Pancreas (tissue), 10 donors: ENCODE data around the gene PCDH1. TPM values are rescaled to one million over a fixed set of nuclear protein-coding genes. Genes with fewer than 3 reads are reported as not detected.

ENCODE experiments used
- ATAC-seq, 4 donors: fragments of 200-7000 bp; cut with Tn5 transposase; one replicate each; pipeline versions ENCODE4 v1.8.0 to v1.9.1; 2020; ENCODE audit warnings: mild to moderate bottlenecking in 4 of 4, moderate library complexity in 4 of 4
- DNase-seq, 6 donors: peaks; one replicate each; pipeline ENCODE4 v3.0.0-alpha.2; 2020
- FAIRE-seq: peaks from 2 replicates; lab custom pipeline; 2012; peaks lifted over from hg19 to GRCh38; lab: Jason Lieb, UNC
- H3K27ac ChIP-seq, 4 donors: fragments of 200-600 bp; sonication (generic); 1 replicate in 3 of 4; 2 replicates in 1 of 4; pipeline versions ENCODE4 v1.5.0 to v1.8.0; 2020
- H3K27me3 ChIP-seq, 4 donors: fragments of 200-600 bp; one replicate each; pipeline ENCODE4 v1.8.0; 2021
- H3K36me3 ChIP-seq, 3 donors: fragments of 200-600 bp; sonication (generic) in 1 of 3; one replicate each; pipeline versions ENCODE4 v1.5.0 to v1.8.0; 2020 to 2021
- H3K4me1 ChIP-seq, 3 donors: fragments of 200-600 bp; one replicate each; pipeline ENCODE4 v1.8.0; 2021
- H3K4me3 ChIP-seq, 4 donors: fragments of 200-600 bp; sonication (generic) in 2 of 4; one replicate each; pipeline versions ENCODE4 v1.5.0 to v1.8.0; 2020 to 2021
- H3K9me3 ChIP-seq, 4 donors: fragments of 200-600 bp; one replicate each; pipeline ENCODE4 v1.8.0; 2021
- WGBS, 2 donors: extraction: QIAGEN DNeasy Blood & Tissue Kit; methylation state at CpG; one replicate each; pipeline ENCODE4 v1.1.7; 2013; 5-methylcytosine and 5-hydroxymethylcytosine counted together
- intact Hi-C, 3 donors: fragments of 100-400 bp; cut with DNase I; formaldehyde crosslinking; loops; one replicate each; pipeline versions ENCODE4 v1.11.1 to v1.14.2; 2022
- polyA plus RNA-seq, 2 donors: library from polyadenylated mRNA; stranded (reverse); fragments of 200-250 nt; gene quantifications; one replicate each; pipeline ENCODE4 v1.2.3, GENCODE V29; 2013
- total RNA-seq, 6 donors: library from RNA; stranded (reverse); fragmentation: NEBNext Ultra II Directional in 4 of 6; extraction: Animal tissue kit (Norgen Biotek cat#: 25700) in 4 of 6; gene quantifications; one replicate each; pipeline versions ENCODE4 v1.2.1 to v1.2.4, GENCODE V29; 2021 to 2023
- TF ChIP-seq, protein P1 (sequence below), 4 donors: fragments of 200-600 bp; sonication (generic) in 3 of 4; IDR thresholded peaks; one replicate each; pipeline versions ENCODE4 v1.5.0 to v1.8.0; 2021; ENCODE audit warnings: antibody characterized with exemption in 4 of 4
- donor health status: healthy with polysubstance abuse.
- donor health status: DM: no; HTN: no; CAD: no; lungs with moderate emphysema.
- donor health status: DM: no; HTN: no; CAD: no.
- donor health status: control.
- donor health status: control.
- donor health status: Bipolar disorder and iron deficiency.
- donor health status: DM: yes; HTN: yes; CAD: no.
- donor health status: DM: no; HTN: no; CAD: no.
- donor health status: DM: no; HTN: no; CAD: no.
- donor health status: DM: yes; HTN: yes; CAD: no.

The PCDH1 gene
- total and polyA plus RNA-seq, 8 donors, result 6.8 to 30.7 (median 13.4) TPM

- H3K4me3 ChIP-seq, result no peak overlapping the region
- intact Hi-C loops, result no loop called here
These were observed 60.6 kb downstream of the PCDH1 start for GRCh38 chr5:141817631-141818030.

GRCh38 chr5:141816598-141817399 lies 61.4 kb downstream of the PCDH1 start:
- no peak for FAIRE-seq
- no peaks in the 10 kb centered on the region for H3K9me3 ChIP-seq

More at GRCh38 chr5:141817631-141818030, 60.6 kb downstream of the PCDH1 start:
- no peak for FAIRE-seq
- no peak for DNase-seq
- no peaks in the 10 kb centered on the region for H3K9me3 ChIP-seq
- H3K27ac ChIP-seq, result no peak overlapping the region
- H3K4me1 ChIP-seq, result no peaks in the 10 kb centered on the region
- TF ChIP-seq, protein P1, sequence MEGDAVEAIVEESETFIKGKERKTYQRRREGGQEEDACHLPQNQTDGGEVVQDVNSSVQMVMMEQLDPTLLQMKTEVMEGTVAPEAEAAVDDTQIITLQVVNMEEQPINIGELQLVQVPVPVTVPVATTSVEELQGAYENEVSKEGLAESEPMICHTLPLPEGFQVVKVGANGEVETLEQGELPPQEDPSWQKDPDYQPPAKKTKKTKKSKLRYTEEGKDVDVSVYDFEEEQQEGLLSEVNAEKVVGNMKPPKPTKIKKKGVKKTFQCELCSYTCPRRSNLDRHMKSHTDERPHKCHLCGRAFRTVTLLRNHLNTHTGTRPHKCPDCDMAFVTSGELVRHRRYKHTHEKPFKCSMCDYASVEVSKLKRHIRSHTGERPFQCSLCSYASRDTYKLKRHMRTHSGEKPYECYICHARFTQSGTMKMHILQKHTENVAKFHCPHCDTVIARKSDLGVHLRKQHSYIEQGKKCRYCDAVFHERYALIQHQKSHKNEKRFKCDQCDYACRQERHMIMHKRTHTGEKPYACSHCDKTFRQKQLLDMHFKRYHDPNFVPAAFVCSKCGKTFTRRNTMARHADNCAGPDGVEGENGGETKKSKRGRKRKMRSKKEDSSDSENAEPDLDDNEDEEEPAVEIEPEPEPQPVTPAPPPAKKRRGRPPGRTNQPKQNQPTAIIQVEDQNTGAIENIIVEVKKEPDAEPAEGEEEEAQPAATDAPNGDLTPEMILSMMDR (IDR thresholded peaks at IDR 0.05), result no peak
- 82 to 83% methylated on average over 6 of the region's 6 CpGs for WGBS, 2 donors
- ATAC-seq, result no peak
- H3K27me3 ChIP-seq, result no peaks in the 10 kb centered on the region
- H3K36me3 ChIP-seq, result no peaks in the 10 kb centered on the region

DNA sequence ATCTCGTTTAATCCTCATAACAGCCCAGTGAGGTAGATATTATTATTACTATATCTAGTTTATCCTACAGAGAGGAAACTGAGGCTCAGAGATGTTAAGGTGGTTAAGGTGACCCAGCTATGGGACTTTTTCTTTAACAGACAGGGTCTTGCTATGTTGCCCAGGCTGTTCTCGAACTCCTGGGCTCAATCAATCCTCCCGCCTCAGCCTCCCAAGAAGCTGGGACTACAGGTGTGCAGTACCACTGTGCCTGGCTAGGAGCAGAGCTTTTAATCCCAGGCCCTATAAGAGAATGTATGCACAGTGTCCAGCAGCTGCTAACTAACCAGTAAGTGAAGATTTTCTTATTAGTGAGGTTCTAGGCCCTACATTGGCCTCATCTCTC lies 62.4 kb downstream of the PCDH1 start:
- Histone ChIP-seq H3K27me3 (no peaks in the 10 kb centered on the region), H3K27ac (no peak overlapping the region), H3K9me3 (no peaks in the 10 kb centered on the region), H3K4me1 (no peaks in the 10 kb centered on the region), H3K4me3 (no peak overlapping the region), H3K36me3 (no peaks in the 10 kb centered on the region)
- FAIRE-seq (no peak), DNase-seq (no peak), ATAC-seq (no peak)
- intact Hi-C loops, result no loop called here
- 74 to 83% methylated on average over 3 of the region's 3 CpGs for WGBS, 2 donors
- TF ChIP-seq, protein P1 (IDR thresholded peaks at IDR 0.05), result no peak

More at GRCh38 chr5:141816598-141817399, 61.4 kb downstream of the PCDH1 start:
- WGBS, 2 donors, result 41 to 57% methylated on average over 11 of the region's 11 CpGs
- Histone ChIP-seq H3K4me1 (no peaks in the 10 kb centered on the region), H3K27ac (no peak overlapping the region), H3K36me3 (no peaks in the 10 kb centered on the region), H3K27me3 (no peaks in the 10 kb centered on the region), H3K4me3 (no peak overlapping the region)
- TF ChIP-seq, protein P1 (IDR thresholded peaks at IDR 0.05), result no peak
- intact Hi-C loops, result no loop called here
- no peak for ATAC-seq
- DNase-seq, result no peak

DNA sequence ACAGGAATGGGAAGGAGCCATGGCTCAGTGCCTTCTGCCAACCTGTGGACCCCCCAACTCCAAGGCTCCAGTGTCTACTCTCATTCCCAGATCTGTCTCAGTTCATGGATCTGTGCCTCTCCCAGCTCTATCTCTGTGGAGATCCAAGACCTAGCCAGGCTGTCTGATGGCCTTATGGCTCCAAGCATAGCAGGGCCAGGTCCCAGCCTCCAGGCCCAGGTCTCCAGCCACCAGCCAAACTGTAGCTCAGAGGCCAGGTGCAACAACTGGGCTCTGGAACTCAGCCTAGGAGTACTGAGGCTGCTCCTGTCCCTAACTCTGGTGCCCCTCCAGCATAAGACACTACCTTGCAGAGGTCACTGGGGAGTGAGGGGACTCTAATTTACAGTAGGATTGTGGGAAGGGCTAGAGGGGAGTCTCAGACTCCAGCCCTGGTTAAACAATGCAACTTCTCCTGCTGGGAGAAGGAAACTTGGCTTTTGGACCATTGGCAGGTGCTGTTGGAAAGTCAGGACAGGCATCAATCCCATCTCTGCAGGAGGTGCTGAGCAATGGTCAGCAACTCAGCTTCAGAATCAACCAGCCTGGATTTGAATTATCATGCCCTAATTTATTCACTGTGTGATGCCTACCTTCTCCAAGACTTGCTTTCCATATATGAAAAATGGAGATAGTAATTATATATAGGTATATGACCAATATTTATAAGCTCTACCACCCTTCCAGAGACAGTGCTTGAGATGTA lies 63.0 kb downstream of the PCDH1 start:
- intact Hi-C loops, result no loop called here
- TF ChIP-seq, protein P1 (IDR thresholded peaks at IDR 0.05), result no peak
- no peaks in the 10 kb centered on the region for H3K9me3 ChIP-seq
- no peak for DNase-seq
- ATAC-seq, result no peak
- no peaks in the 10 kb centered on the region for H3K36me3 ChIP-seq
- H3K4me1 ChIP-seq, result no peaks in the 10 kb centered on the region
- no peak overlapping the region for H3K27ac ChIP-seq
- FAIRE-seq, result no peak
- H3K27me3 ChIP-seq, result no peaks in the 10 kb centered on the region
- H3K4me3 ChIP-seq, result no peak overlapping the region
